Testis (tissue), 2 donors: ENCODE results near the gene RIMS1.

Experiments
- CTCF ChIP-seq, 3 experiments: fragments of 450-650 bp in 2 of 3; fragments of 200-600 bp in 1 of 3; sonication (generic) in 1 of 3; IDR thresholded peaks; one replicate each; pipeline ENCODE4 v1.5.1; 2016 to 2019; ENCODE audit warnings: antibody characterized with exemption in 3 of 3, mild to moderate bottlenecking in 2 of 3, moderate library complexity in 1 of 3
- POLR2A ChIP-seq: fragments of 450-650 bp; IDR thresholded peaks from one replicate; pipeline ENCODE4 v1.6.1; 2017; ENCODE audit warnings: antibody characterized with exemption, mild to moderate bottlenecking, moderate library complexity

GRCh38 chr6:72061286-72061685 lies 174.9 kb downstream of the RIMS1 start:
- TF ChIP-seq POLR2A (no peak), CTCF (IDR thresholded peaks at IDR 0.05) (no peak)
